ENCODE measurements around the gene HSBP1. TPM values are rescaled to one million over a fixed set of nuclear protein-coding genes. Genes with fewer than 3 reads are reported as not detected.

The HSBP1 gene
- total and polyA plus RNA-seq, 2 of the 8 experiments (the other 6 are each of a cell fraction or from before 2014, with no cell fraction given), result 78.4 to 219 TPM

GRCh38 chr16:83837566-83837965 is 29.8 kb downstream of the HSBP1 start:
- CTCF ChIA-PET (ENCODE audit: partially characterized antibody), result interaction anchor here (2.8 kb wide), 1 partner anchor 12 kb away, joined by 23 read pairs; no protein-coding TSS in a partner anchor
- H3K56ac ChIP-seq (replicated peaks; ENCODE audit: insufficient read length, low read depth, low read length), result no peak overlapping the region
- TF ChIP-seq CREB1 (IDR thresholded peaks at IDR 0.05) (no peak), EGR1 (IDR thresholded peaks at IDR 0.05; ENCODE audit: borderline replicate concordance, low read depth, low read length) (no peak), KDM4A (IDR thresholded peaks at IDR 0.05; ENCODE audit: low read depth, low read length, severe bottlenecking) (no peak), NRF1 (IDR thresholded peaks at IDR 0.05; ENCODE audit: low read depth, low read length) (no peak), CBX8 (IDR thresholded peaks at IDR 0.05; ENCODE audit: borderline replicate concordance, low read depth, low read length) (no peak), PHF8 (conservative IDR thresholded peaks at IDR 0.05; ENCODE audit: low read depth, low read length) (no peak), E2F6 (IDR thresholded peaks at IDR 0.05) (no peak), SAP30 (IDR thresholded peaks at IDR 0.05; ENCODE audit: insufficient read depth, insufficient replicate concordance, low read length) (no peak), CTBP2 (IDR thresholded peaks at IDR 0.05; ENCODE audit: borderline replicate concordance, insufficient read depth, insufficient read length, low read length) (no peak), RBBP5 (IDR thresholded peaks at IDR 0.05; ENCODE audit: borderline replicate concordance, low read depth, low read length) (no peak), POLR2A (IDR thresholded peaks at IDR 0.05; ENCODE audit: control extremely low read depth in 1 of 2, low read depth in 2 of 2, low read length in 2 of 2) (no peak), MAFK (IDR thresholded peaks at IDR 0.05; ENCODE audit: low read depth, low read length) (no peak), JUND (IDR thresholded peaks at IDR 0.05; ENCODE audit: low read length) (no peak), CHD1 (IDR thresholded peaks at IDR 0.05; ENCODE audit: low read depth, low read length) (no peak)

More at GRCh38 chr16:83837566-83837965, 29.8 kb downstream of the HSBP1 start:
- Histone ChIP-seq H3K4me2 (ENCODE audit: insufficient read depth in 1 of 2, low read depth in 2 of 2, low read length in 2 of 2) (no peak overlapping the region), H2BK120ac (replicated peaks; ENCODE audit: low read depth, low read length) (no peak overlapping the region), H3K27ac (ENCODE audit: low read depth, low read length) (no peak overlapping the region), H3K9me3 (ENCODE audit: insufficient read depth in 2 of 2, low read depth in 1 of 2, low read length in 1 of 2) (peaks cover 8 to 9% of the 10 kb centered on the region in 2 experiments), H2BK20ac (ENCODE audit: low read length) (peak overlapping the region; percentile 36; the same call in 1 of the 2 replicates), H3K79me2 (ENCODE audit: control insufficient read depth in 1 of 2, insufficient read depth in 2 of 2, low read length in 2 of 2) (no peaks in the 10 kb centered on the region), H2BK5ac (ENCODE audit: low read depth, low read length) (peak overlapping the region; percentile 16; the same call in 1 of the 2 replicates), H3K36me3 (ENCODE audit: control insufficient read depth in 2 of 4, insufficient read depth in 4 of 4, low read length in 3 of 4) (no peaks in the 10 kb centered on the region), H3K4me3 (ENCODE audit: extremely low read depth in 1 of 4, insufficient read depth in 2 of 4, low read depth in 3 of 4, low read length in 4 of 4) (no peak overlapping the region), H2AFZ (ENCODE audit: low read length) (no peak overlapping the region), H4K8ac (ENCODE audit: extremely low read depth, insufficient read depth, low read length) (no peak overlapping the region), H3K18ac (ENCODE audit: extremely low read depth, low read length) (0 out of 2 replicates have a peak overlapping the region, but pooled peaks have one; percentile 7), H2AK5ac (ENCODE audit: low read depth, low read length) (peak overlapping the region; percentile 55; the same call in 1 of the 2 replicates), H3K79me1 (ENCODE audit: low read depth, low read length) (no peaks in the 10 kb centered on the region), H4K5ac (ENCODE audit: insufficient read length, low read depth, low read length) (no peak overlapping the region), H3K14ac (ENCODE audit: insufficient read length) (no peak overlapping the region), H3K4ac (replicated peaks; ENCODE audit: insufficient read length, low read depth, low read length) (no peak overlapping the region), H3K23me2 (ENCODE audit: low read depth, low read length) (no peaks in the 10 kb centered on the region), H3K9ac (replicated peaks in 1 of 4; ENCODE audit: extremely low read depth in 1 of 4, low read depth in 3 of 4, low read length in 3 of 4) (no peak overlapping the region), H3K27me3 (replicated peaks in 1 of 4; ENCODE audit: control insufficient read depth in 3 of 4, extremely low read depth in 1 of 4, insufficient read depth in 3 of 4, low read length in 3 of 4) (no peaks in the 10 kb centered on the region), H2BK15ac (ENCODE audit: low read length) (peak overlapping the region; percentile 62), H3K4me1 (replicated peaks in 1 of 4; ENCODE audit: control insufficient read depth in 3 of 4, insufficient read depth in 4 of 4, low read length in 3 of 4) (peaks cover 6 to 31% (median 16%) of the 10 kb centered on the region in 4 experiments), H3K23ac (ENCODE audit: insufficient read length) (no peak overlapping the region), H4K20me1 (replicated peaks in 1 of 2; ENCODE audit: control insufficient read depth in 1 of 2, insufficient read depth in 2 of 2, low read length in 2 of 2) (no peaks in the 10 kb centered on the region), H2BK12ac (ENCODE audit: low read depth, low read length) (peak overlapping the region; percentile 69), H4K91ac (replicated peaks; ENCODE audit: insufficient read length, low read length) (peak overlapping the region; percentile 46)
- WGBS, 2 experiments (ENCODE audit: extremely low coverage in 1 of 2, insufficient coverage in 1 of 2, insufficient read length in 1 of 2, insufficient replicate concordance in 2 of 2, low coverage in 1 of 2, low lambda C conversion rate in 2 of 2, missing lambda C conversion rate in 1 of 2), result 87% methylated on average over 4 of the region's 4 CpGs; no CpG with 5 or more reads in 1 of the 2 experiments
- FAIRE-seq (no peak), DNase-seq (ENCODE audit: low read depth in 1 of 2, low spot score in 2 of 2) (no peak)
- POLR2A ChIA-PET (ENCODE audit: partially characterized antibody), result interaction anchor here (1.5 kb wide), 1 partner anchor 13 kb away, joined by 3 read pairs; no protein-coding TSS in a partner anchor

Measured in H1 (cell line).